H9 (cell line): ENCODE results near the gene INPP5A. TPM values are rescaled to one million over a fixed set of nuclear protein-coding genes. Genes with fewer than 3 reads are reported as not detected.

Experiments
- DNase-seq: peaks from one replicate; pipeline ENCODE4 v3.0.0-alpha.2; 2017
- H2AFZ ChIP-seq: one replicate; pipeline ENCODE4 v1.6.1; 2013; ENCODE audit warnings: mild to moderate bottlenecking, low read length, control low read depth, moderate library complexity
- H2AK5ac ChIP-seq: 2 replicates; pipeline ENCODE4 v1.6.1; 2013; ENCODE audit warnings: low read length, control low read depth, mixed read lengths; ENCODE audit not compliant: insufficient read length
- H2BK120ac ChIP-seq: one replicate; pipeline ENCODE4 v1.6.1; 2013; ENCODE audit warnings: low read depth, mild to moderate bottlenecking, low read length, control low read depth, inconsistent platforms; ENCODE audit not compliant: poor library complexity, severe bottlenecking
- H2BK12ac ChIP-seq: 2 replicates; pipeline ENCODE4 v1.6.1; 2013; ENCODE audit warnings: low read length, control low read depth, mixed read lengths, low read depth; ENCODE audit not compliant: insufficient read length
- H2BK15ac ChIP-seq: 2 replicates; pipeline ENCODE4 v1.6.1; 2013; ENCODE audit warnings: low read depth, low read length, control low read depth
- H2BK20ac ChIP-seq: one replicate; pipeline ENCODE4 v1.6.1; 2013; ENCODE audit warnings: low read depth, mild to moderate bottlenecking, low read length, control low read depth, inconsistent platforms; ENCODE audit not compliant: poor library complexity, severe bottlenecking
- H2BK5ac ChIP-seq: 2 replicates; pipeline ENCODE4 v1.6.1; 2013; ENCODE audit warnings: low read length, control low read depth, mixed read lengths; ENCODE audit not compliant: insufficient read length
- H3K14ac ChIP-seq: 2 replicates; pipeline ENCODE4 v1.6.1; 2013; ENCODE audit warnings: low read length, control low read depth; ENCODE audit not compliant: insufficient read depth
- H3K18ac ChIP-seq: 2 replicates; pipeline ENCODE4 v1.6.1; 2013; ENCODE audit warnings: low read depth, mild to moderate bottlenecking, mixed read lengths, low read length, control low read depth; ENCODE audit not compliant: insufficient read length
- H3K23ac ChIP-seq: 2 replicates; pipeline ENCODE4 v1.6.1; 2013; ENCODE audit warnings: low read length, control low read depth, mixed read lengths, low read depth; ENCODE audit not compliant: insufficient read length
- H3K23me2 ChIP-seq: 2 replicates; pipeline ENCODE4 v1.6.1; 2013; ENCODE audit warnings: low read depth, mild to moderate bottlenecking, mixed read lengths, low read length, control low read depth; ENCODE audit not compliant: insufficient read length, poor library complexity, severe bottlenecking
- H3K27ac ChIP-seq: 2 replicates; pipeline ENCODE4 v1.5.1; 2013; ENCODE audit warnings: low read length, control low read depth, mixed read lengths, low read depth; ENCODE audit not compliant: insufficient read length
- H3K27me3 ChIP-seq: 2 replicates; pipeline ENCODE4 v1.6.1; 2013; ENCODE audit warnings: low read length, control low read depth, inconsistent platforms; ENCODE audit not compliant: insufficient read depth
- H3K4ac ChIP-seq: 2 replicates; pipeline ENCODE4 v1.6.1; 2013; ENCODE audit warnings: low read depth, mild to moderate bottlenecking, control low read depth, inconsistent platforms, low read length, moderate library complexity
- H3K4me1 ChIP-seq: 2 replicates; pipeline ENCODE4 v1.6.1; 2013; ENCODE audit warnings: low read length, control low read depth, inconsistent platforms; ENCODE audit not compliant: insufficient read depth
- H3K4me2 ChIP-seq: 2 replicates; pipeline ENCODE4 v1.6.1; 2013; ENCODE audit warnings: low read length, control low read depth, mixed read lengths; ENCODE audit not compliant: insufficient read length, insufficient read depth
- H3K56ac ChIP-seq: 2 replicates; pipeline ENCODE4 v1.6.1; 2013; ENCODE audit warnings: low read depth, mild to moderate bottlenecking, mixed read lengths, low read length, control low read depth; ENCODE audit not compliant: insufficient read length
- H3K79me1 ChIP-seq: 2 replicates; pipeline ENCODE4 v1.6.1; 2013; ENCODE audit warnings: low read depth, mild to moderate bottlenecking, moderate library complexity, low read length, control low read depth, inconsistent platforms; ENCODE audit not compliant: insufficient read depth, poor library complexity, severe bottlenecking
- H3K79me2 ChIP-seq: 2 replicates; pipeline ENCODE4 v1.6.1; 2013; ENCODE audit warnings: low read length, control low read depth, inconsistent platforms; ENCODE audit not compliant: insufficient read depth
- H3K9ac ChIP-seq: 2 replicates; pipeline ENCODE4 v1.6.1; 2013; ENCODE audit warnings: low read length, control low read depth, mixed read lengths; ENCODE audit not compliant: insufficient read length; ENCODE audit errors: extremely low read depth
- H3K9me3 ChIP-seq: one replicate; pipeline ENCODE4 v1.6.1; 2013; ENCODE audit warnings: low read depth, low read length, inconsistent platforms; ENCODE audit not compliant: control insufficient read depth
- H3T11ph ChIP-seq: one replicate; pipeline ENCODE4 v1.6.1; 2013; ENCODE audit warnings: mild to moderate bottlenecking, low read length, control low read depth, inconsistent platforms
- H4K20me1 ChIP-seq: one replicate; pipeline ENCODE4 v1.6.1; 2013; ENCODE audit not compliant: control insufficient read depth, insufficient read length, insufficient read depth
- H4K5ac ChIP-seq: 2 replicates; pipeline ENCODE4 v1.6.1; 2013; ENCODE audit warnings: low read depth, mild to moderate bottlenecking, mixed read lengths, low read length, control low read depth; ENCODE audit not compliant: insufficient read length
- H4K8ac ChIP-seq: replicated peaks from 2 replicates; pipeline ENCODE4 v1.6.1; 2013; ENCODE audit warnings: low read length, control low read depth, mixed read lengths, low read depth; ENCODE audit not compliant: insufficient read length
- H4K91ac ChIP-seq: 2 replicates; pipeline ENCODE4 v1.6.1; 2013; ENCODE audit warnings: low read depth, mild to moderate bottlenecking, moderate library complexity, mixed read lengths, low read length, control low read depth; ENCODE audit not compliant: insufficient read length
- H3K27ac Mint-ChIP-seq, 3 experiments: 2 replicates in 2 of 3; 3 replicates in 1 of 3; pipeline ENCODE4 v1.8.0; 2020 to 2021; ENCODE audit warnings: mixed read lengths in 3 of 3, mild to moderate bottlenecking in 1 of 3, moderate library complexity in 1 of 3
- H3K27me3 Mint-ChIP-seq: 2 replicates; pipeline ENCODE4 v1.8.0; 2021; ENCODE audit warnings: low read depth, mild to moderate bottlenecking, moderate library complexity, mixed read lengths
- H3K36me3 Mint-ChIP-seq, 3 experiments: 2 replicates in 2 of 3; 3 replicates in 1 of 3; pipeline ENCODE4 v1.8.0; 2020 to 2021; ENCODE audit warnings: low read depth in 3 of 3, mixed read lengths in 3 of 3; ENCODE audit not compliant: insufficient read depth in 1 of 3
- H3K4me1 Mint-ChIP-seq, 2 experiments: 2 replicates each; pipeline ENCODE4 v1.8.0; 2020; ENCODE audit warnings: mixed read lengths in 2 of 2
- H3K4me3 Mint-ChIP-seq, 2 experiments: 2 replicates in 1 of 2; 3 replicates in 1 of 2; pipeline ENCODE4 v1.8.0; 2020 to 2021; ENCODE audit warnings: mild to moderate bottlenecking in 2 of 2, mixed read lengths in 2 of 2, moderate library complexity in 1 of 2
- H3K9me3 Mint-ChIP-seq, 2 experiments: 2 replicates in 1 of 2; 3 replicates in 1 of 2; pipeline ENCODE4 v1.8.0; 2020; ENCODE audit warnings: mild to moderate bottlenecking in 2 of 2, mixed read lengths in 2 of 2, moderate library complexity in 1 of 2
- CTCF ChIP-seq: fragments of 200-600 bp; sonication (generic); conservative IDR thresholded peaks from 3 replicates; pipeline ENCODE4 v1.8.0; 2021; ENCODE audit warnings: antibody characterized with exemption, mild to moderate bottlenecking
- WGBS: extraction: QIAGEN DNeasy Blood & Tissue Kit; methylation state at CpG from one replicate; pipeline ENCODE4 v1.1.7; 2013; ENCODE audit warnings: missing lambda C conversion rate, low lambda C conversion rate, mixed read lengths; ENCODE audit not compliant: insufficient read length; ENCODE audit errors: extremely low coverage; 5-methylcytosine and 5-hydroxymethylcytosine counted together
- total RNA-seq: library from RNA; stranded (reverse); gene quantifications from 2 replicates; pipeline ENCODE4 v1.2.1, GENCODE V29; 2021

The INPP5A gene
- total RNA-seq, 1 experiment from 2014 or later = 17.7 TPM

GRCh38 chr10:132708441-132708840 is 170.9 kb downstream of the INPP5A start:
- peaks cover 3% of the 10 kb centered on the region in 2 experiments; a peak in 3 of 4 replicates for H3K4me1 Mint-ChIP-seq
- H3K27me3 Mint-ChIP-seq = no peaks in the 10 kb centered on the region; the same call in 1 of the 2 replicates
- no peaks in the 10 kb centered on the region for H3K79me2 ChIP-seq
- no peak for TF ChIP-seq CTCF
- H3K9me3 Mint-ChIP-seq = peaks cover 22 to 30% of the 10 kb centered on the region in 2 experiments
- H3K27ac Mint-ChIP-seq = no peak overlapping the region
- no peaks in the 10 kb centered on the region for H3K27me3 ChIP-seq
- H3T11ph ChIP-seq = no peak overlapping the region
- WGBS = no CpG with 5 or more reads among the region's 15 CpGs
- no peak overlapping the region for H3K9ac ChIP-seq
- H3K56ac ChIP-seq = no peak overlapping the region
- no peaks in the 10 kb centered on the region for H3K79me1 ChIP-seq
- H3K4me2 ChIP-seq = no peak overlapping the region
- no peak overlapping the region for H3K23ac ChIP-seq
- H3K27ac ChIP-seq = no peak overlapping the region
- no peak overlapping the region for H3K14ac ChIP-seq
- H2BK15ac ChIP-seq = no peak overlapping the region
- no peak overlapping the region for H2BK20ac ChIP-seq
- H2BK5ac ChIP-seq = no peak overlapping the region
- no peak overlapping the region for H2BK12ac ChIP-seq
- H3K4ac ChIP-seq = no peak overlapping the region
- no peak overlapping the region for H2BK120ac ChIP-seq
- H4K20me1 ChIP-seq = no peaks in the 10 kb centered on the region
- H4K5ac ChIP-seq = no peak overlapping the region
- no peaks in the 10 kb centered on the region for H3K9me3 ChIP-seq
- H3K23me2 ChIP-seq = no peaks in the 10 kb centered on the region
- H3K4me3 Mint-ChIP-seq = no peak overlapping the region
- peaks cover 22 to 36% (median 22%) of the 10 kb centered on the region in 3 experiments for H3K36me3 Mint-ChIP-seq
- no peaks in the 10 kb centered on the region for H3K4me1 ChIP-seq
- DNase-seq = peak; percentile 17
- no peak overlapping the region for H4K91ac ChIP-seq
- H2AFZ ChIP-seq = no peak overlapping the region
- no peak overlapping the region for H2AK5ac ChIP-seq
- H3K18ac ChIP-seq = no peak overlapping the region
- H4K8ac ChIP-seq = no peak overlapping the region
